GM19452 (cell line): Measurements from ENCODE around the gene DDX31.
"Not testable (repeated sequence)": the region's sequence is repeated elsewhere in the genome, so short reads cannot be mapped to it uniquely, and the experiment has no call there.

Experiments used
- ATAC-seq: cut with Tn5 transposase; IDR thresholded peaks from one replicate; pipeline ENCODE4 v1.9.1; 2021; ENCODE audit not compliant: unreplicated experiment

The DDX31 gene

DNA sequence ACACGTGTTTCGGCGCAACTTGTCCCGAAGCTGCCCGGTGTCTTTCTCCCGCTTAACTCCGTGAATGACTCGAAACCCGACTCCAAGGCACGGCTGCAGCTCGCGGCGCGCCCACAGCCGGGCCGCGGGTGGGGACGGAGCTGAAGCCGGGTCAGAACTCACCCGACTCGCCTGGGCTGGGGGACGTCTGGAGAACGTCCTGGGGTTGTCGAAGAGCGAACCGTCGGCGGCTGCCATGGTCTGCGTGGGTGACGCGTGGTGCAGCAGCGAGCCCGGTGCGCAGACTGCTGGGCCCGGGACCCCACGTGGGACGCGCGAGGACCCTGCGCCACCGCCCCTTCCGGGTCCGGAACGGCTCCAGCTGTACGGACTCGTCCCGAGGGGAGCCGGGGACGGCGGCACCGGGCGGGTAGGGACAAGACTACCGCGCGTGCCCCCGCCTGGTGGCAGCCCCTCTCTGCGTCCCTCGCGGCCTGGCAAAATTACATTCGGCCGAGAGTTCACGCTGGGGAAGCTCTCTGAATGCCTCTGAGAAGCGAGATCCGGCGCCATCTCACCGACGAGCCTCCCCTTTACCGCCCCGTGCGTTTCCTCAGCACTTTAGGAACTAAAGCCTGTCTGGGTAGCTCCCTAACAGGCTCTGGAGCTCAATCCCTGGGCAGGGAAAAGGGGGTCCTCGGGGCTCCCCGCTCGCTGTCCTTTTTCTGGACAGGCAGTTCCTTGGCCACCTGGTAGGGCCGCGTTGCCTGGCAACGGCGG, at the start of gene DDX31:
DDX31 (minus strand) TSS at position 286 of the 759 bp plus-strand sequence; CDS start at position 237, 49 bp downstream.
- ATAC-seq = peak; percentile 56

DNA sequence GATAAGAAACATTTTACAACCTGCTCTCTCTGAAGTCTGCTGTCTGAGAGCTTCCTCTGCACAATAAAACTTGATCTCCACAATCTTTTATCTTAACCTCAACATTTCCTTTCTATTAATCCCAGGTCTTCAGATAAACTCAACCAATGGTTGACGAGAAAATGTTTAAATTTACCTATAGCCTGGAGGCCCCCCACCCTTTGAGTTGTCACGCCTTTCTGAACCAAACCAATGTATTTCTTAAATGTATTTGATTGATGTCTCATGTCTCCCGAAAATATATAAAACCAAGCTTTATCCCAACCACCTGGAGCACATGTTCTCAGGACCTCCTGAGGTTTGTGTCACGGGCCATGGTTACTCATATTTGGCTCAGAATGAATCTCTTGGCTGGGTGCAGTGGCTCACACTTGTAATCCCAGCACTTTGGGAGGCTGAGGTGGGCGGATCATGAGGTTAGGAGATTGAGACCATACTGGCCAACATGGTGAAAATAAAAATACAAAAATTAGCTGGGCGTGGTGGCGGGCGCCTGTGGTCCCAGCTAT, 48.7 kb upstream of the DDX31 start:
- not testable (repeated sequence) for ATAC-seq

GRCh38 chr9:132717326-132717945, 47.7 kb upstream of the DDX31 start:
- ATAC-seq = no peak

DNA sequence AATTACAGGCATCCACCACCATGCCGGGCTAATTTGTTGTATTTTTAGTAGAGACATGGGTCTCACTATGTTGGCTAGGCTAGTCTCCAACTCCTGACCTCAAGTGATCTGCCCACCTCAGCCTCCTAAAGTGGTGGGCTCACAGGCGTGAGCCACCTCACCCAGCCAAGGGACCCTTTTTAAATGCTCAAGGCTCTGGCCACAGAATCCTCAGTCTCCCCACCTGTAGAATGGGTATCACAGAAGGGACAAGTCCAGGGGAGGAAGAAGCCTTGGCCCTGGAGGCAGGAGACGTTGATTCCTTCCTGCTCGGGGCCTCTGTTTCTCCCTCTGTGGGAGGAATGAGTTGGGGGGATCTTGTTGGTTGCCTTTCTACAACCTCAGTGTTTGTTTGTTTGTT, 46.2 kb upstream of the DDX31 start:
- no peak for ATAC-seq

DNA sequence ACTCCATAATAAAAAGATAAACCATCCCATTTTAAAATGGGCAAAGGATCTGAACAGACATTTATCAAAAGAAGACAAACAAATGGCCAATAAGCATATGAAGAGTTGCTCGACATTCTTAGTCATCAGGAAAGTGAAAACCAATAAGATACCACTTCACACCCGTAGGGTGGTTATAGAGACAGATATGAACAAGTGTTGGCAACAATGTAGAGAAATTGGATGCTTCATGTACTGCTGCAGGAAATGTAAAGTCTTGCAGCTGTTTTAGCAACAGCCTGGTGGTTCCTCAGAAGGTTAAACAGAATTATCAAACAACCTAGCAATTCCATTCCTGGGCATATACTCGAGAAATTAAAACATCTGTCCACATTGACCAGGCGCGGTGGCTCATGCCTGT, 43.0 kb upstream of the DDX31 start:
- no peak for ATAC-seq

GRCh38 chr9:132711846-132712245, 42.1 kb upstream of the DDX31 start:
- no peak for ATAC-seq

DNA sequence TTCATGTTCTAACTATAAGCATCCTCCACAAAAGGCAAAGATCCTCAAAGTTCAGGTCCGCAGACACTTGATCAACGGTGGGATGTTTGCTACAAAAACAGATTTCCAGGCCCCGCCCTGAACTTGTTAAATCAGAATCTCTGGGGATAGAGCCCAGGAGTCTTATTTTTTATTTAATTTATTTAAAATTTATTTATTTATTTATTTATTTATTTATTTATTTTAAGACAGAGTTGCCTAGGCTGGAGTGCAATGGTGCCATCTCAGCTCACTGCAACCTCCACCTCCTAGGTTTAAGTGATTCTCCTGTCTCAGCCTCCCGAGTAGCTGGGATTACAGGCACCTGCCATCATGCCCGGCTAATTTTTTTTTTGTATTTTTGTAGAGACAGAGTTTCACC, 41.4 kb upstream of the DDX31 start:
- not testable (repeated sequence) for ATAC-seq

- no peak for ATAC-seq
Observed at GRCh38 chr9:132710333-132710732, 40.5 kb upstream of the DDX31 start.

GRCh38 chr9:132708769-132709430, 39.1 kb upstream of the DDX31 start:
- no peak for ATAC-seq

DNA sequence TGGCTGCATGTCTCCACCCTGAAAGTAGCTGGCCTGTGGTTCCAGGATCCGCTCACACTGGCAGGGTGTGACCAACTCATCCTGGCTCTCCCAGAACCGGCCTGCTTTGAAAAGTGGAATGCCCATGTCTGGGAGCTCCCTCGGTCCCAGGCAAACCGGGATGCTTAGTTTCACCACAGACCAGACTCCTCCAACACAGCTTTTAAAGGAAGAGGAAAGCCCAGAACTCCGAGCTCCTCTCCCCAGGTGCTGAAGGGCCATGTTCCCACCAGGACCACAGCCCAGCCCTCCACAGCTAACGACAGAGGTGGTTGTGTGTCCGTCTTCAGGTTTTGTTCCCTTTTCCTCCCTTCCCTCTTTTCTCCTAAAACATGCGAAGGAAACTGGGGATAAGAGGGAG, 38.5 kb upstream of the DDX31 start:
- no peak for ATAC-seq

- no peak for ATAC-seq
Observed at GRCh38 chr9:132703336-132703735, 33.6 kb upstream of the DDX31 start.

DNA sequence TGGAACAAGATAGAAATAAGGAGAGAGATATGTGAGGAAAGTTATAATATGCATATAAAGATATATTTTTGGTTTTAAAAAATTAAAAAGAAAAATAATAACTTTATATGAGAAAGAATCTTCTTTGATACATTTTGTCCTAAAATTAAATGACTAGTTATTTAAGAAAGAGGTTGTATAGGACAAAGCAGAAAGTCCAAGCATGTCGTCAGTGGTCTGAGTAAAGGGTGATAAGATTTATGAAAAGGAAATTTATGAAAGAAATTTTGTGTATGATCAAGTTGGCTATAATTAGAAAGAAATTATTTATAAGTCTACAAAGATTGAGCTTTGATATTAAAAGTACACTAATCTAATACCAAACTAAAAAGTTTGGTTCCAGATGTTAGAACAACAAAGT, 32.5 kb upstream of the DDX31 start:
- no peak for ATAC-seq

DNA sequence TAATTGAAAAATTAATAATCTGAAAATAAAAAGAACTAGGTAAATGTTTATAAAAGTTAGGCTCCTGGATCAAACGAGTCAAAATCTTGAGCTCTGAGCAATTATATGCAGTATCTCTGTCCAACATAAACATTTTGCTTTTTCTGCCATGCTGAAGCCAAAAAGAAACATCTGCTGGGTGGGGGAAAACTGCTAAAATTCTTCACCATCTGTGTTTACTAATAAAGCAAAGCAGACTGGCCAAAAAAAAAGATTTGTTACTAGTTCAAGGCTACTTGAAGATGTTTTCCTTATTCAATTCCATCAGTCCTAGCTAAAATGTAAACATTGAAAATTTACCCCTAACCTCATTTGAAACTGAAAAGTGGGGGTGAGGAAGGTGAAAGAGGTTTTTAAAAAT, 30.2 kb upstream of the DDX31 start:
- no peak for ATAC-seq

GRCh38 chr9:132698989-132699388, 29.2 kb upstream of the DDX31 start:
- no peak for ATAC-seq

- ATAC-seq = no peak
Observed at GRCh38 chr9:132697230-132697629, 27.4 kb upstream of the DDX31 start.

- no peak for ATAC-seq
Observed at GRCh38 chr9:132694144-132694543, 24.4 kb upstream of the DDX31 start.

DNA sequence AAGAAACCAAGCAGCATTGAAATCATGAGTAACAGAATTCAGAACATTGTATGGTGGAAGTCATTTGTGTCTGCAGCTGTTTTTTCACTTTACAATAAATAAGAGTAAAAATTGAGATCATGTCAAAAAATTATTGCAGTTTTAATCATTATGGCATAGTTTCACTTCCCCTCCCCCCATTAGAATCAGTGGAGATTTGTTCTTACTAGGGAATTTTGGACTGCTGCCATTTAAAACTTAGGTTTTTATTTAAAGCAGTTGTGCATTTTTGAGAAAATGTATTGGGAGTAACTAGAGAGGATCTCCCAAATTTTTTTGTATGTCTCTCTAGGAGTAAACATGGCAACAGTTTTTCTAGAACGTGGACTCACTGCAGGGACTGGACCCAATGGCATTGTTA, 20.9 kb upstream of the DDX31 start:
- no peak for ATAC-seq

DNA sequence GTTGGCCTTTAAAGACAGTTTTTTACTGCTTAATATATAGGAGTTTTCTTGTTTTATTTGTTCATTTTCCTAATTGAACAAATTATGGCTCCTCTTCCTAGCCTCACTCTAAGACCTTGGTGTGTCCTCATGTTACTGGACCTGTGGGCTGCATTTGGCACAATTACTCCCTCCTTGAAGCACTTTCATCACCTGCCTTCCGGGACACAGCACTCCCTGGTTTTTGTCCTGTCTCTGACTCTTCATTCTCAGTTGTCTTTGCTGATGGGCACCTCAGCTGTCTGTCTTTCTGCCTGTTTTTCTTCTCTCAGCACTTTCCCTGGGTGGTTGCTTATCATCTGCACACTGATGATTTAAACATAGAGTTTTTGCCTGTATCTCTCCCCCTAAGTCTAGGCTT, 14.1 kb upstream of the DDX31 start:
- no peak for ATAC-seq

DNA sequence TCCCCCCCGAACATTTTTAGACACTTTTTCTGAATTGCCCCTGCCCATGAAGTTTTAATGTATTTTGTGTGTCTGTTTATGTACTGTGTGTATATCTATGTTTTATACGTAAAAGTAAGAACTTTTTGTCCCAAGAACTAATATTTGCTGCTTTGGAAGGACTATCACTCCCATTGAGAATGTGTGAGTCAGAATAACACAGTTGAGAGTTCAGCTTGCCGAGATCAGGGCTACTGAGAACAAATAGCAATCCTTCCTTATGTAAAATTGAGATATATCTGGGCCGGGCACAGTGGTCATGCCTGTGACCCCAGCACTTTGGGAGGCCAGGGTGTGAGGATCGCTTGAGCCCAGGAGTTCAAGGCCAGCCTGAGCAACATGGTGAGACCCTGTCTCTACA, 11.8 kb upstream of the DDX31 start:
- ATAC-seq = no peak

GRCh38 chr9:132679946-132680625, 10.3 kb upstream of the DDX31 start:
- no peak for ATAC-seq

GRCh38 chr9:132677976-132678375, 8.2 kb upstream of the DDX31 start:
- no peak for ATAC-seq
